Measurements from ENCODE around the gene R3HDML. TPM values are rescaled to one million over a fixed set of nuclear protein-coding genes. Genes with fewer than 3 reads are reported as not detected.

R3HDML gene
- total and polyA plus RNA-seq, 2 of the 13 experiments (the other 11 are each of a cell fraction or from before 2014, with no cell fraction given), result not detected

DNA sequence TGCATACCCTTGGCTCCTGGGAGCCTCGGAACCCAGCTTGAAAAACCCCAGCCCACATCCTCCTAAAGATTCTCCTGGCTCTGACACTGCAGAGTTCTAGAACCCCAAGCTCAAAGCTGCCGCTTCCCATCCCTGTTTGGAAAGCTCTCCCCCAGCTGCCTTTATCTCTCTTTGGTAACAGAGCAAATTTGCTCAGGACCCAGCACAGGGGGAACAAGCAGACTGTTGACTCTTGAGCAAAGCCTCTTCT is 57.5 kb downstream of the R3HDML start (continued):
- TF ChIP-seq ZNF646 (CRISPR knock-in tag; IDR thresholded peaks at IDR 0.05) (no peak; the same call in 1 of the 2 replicates), HDAC2 (CRISPR knock-in tag; IDR thresholded peaks at IDR 0.05) (peak; percentile 100; the same call in 1 of the 2 replicates), ZUFSP (CRISPR knock-in tag; IDR thresholded peaks at IDR 0.05; ENCODE audit: borderline replicate concordance) (no peak), ZNF383 (CRISPR knock-in tag; IDR thresholded peaks at IDR 0.05; ENCODE audit: borderline replicate concordance) (no peak), KAT8 (CRISPR knock-in tag; IDR thresholded peaks at IDR 0.05) (no peak; the same call in 1 of the 2 replicates), ZNF547 (CRISPR knock-in tag; IDR thresholded peaks at IDR 0.05) (no peak), ZNF598 (CRISPR knock-in tag; IDR thresholded peaks at IDR 0.05; ENCODE audit: borderline replicate concordance) (no peak), UBTF (CRISPR knock-in tag; IDR thresholded peaks at IDR 0.05) (no peak; the same call in 1 of the 2 replicates), NFIC (IDR thresholded peaks at IDR 0.05; ENCODE audit: low read length) (peak; percentile 99), ZMYM3 (CRISPR knock-in tag; IDR thresholded peaks at IDR 0.05) (peak; percentile 93), ZNF552 (CRISPR knock-in tag; IDR thresholded peaks at IDR 0.05; ENCODE audit: borderline replicate concordance) (peak; percentile 91; the same call in 1 of the 2 replicates), ZMYM2 (CRISPR knock-in tag; IDR thresholded peaks at IDR 0.05) (peak; percentile 89), HNF1B (CRISPR knock-in tag; IDR thresholded peaks at IDR 0.05) (no peak), ZNF879 (CRISPR knock-in tag; IDR thresholded peaks at IDR 0.05) (0 out of 2 replicates have a peak, but pooled peaks have one; percentile 53)
- TF ChIP-seq, protein P1, sequence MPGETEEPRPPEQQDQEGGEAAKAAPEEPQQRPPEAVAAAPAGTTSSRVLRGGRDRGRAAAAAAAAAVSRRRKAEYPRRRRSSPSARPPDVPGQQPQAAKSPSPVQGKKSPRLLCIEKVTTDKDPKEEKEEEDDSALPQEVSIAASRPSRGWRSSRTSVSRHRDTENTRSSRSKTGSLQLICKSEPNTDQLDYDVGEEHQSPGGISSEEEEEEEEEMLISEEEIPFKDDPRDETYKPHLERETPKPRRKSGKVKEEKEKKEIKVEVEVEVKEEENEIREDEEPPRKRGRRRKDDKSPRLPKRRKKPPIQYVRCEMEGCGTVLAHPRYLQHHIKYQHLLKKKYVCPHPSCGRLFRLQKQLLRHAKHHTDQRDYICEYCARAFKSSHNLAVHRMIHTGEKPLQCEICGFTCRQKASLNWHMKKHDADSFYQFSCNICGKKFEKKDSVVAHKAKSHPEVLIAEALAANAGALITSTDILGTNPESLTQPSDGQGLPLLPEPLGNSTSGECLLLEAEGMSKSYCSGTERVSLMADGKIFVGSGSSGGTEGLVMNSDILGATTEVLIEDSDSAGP (CRISPR knock-in tag; IDR thresholded peaks at IDR 0.05; ENCODE audit: borderline replicate concordance), result no peak; the same call in 1 of the 2 replicates

All from HepG2 (cell line).